HepG2 (cell line): ENCODE results near the gene MED28. TPM values are rescaled to one million over a fixed set of nuclear protein-coding genes. Genes with fewer than 3 reads are reported as not detected.
"Not testable (repeated sequence)": the region's sequence is repeated elsewhere in the genome, so short reads cannot be mapped to it uniquely, and the experiment has no call there.

Source experiments
- ATAC-seq: fragments of 200-7000 bp; cut with Tn5 transposase; 3 replicates; pipeline ENCODE4 v1.9.1; 2020; ENCODE audit warnings: mild to moderate bottlenecking, moderate library complexity
- BruUV-seq: library from RNA; stranded (reverse); fragments of 400-500 nt; replicated peaks from 2 replicates; lab custom pipeline; 2021; lab: Mats Ljungman, UMichigan
- CTCF ChIA-PET: fragments of 300-600 bp; formaldehyde crosslinking; extraction: SDS; loops from one replicate; lab custom pipeline; 2021; ENCODE audit warnings: low total read pairs, inconsistent platforms, low intra/inter-chr PET ratio; lab: Yijun Ruan, JAX
- POLR2A ChIA-PET: fragments of 350-600 bp; sonication (Branson Sonifier 250); formaldehyde crosslinking; loops from one replicate; lab custom pipeline; 2020; ENCODE audit warnings: antibody characterized with exemption, inconsistent platforms; lab: Yijun Ruan, JAX
- DNase-seq: peaks from one replicate; pipeline ENCODE4 v3.0.0-alpha.2; 2015; ENCODE audit warnings: low spot score
- FAIRE-seq: peaks from 3 replicates; lab custom pipeline; 2011; peaks lifted over from hg19 to GRCh38; lab: Jason Lieb, UNC
- H2AFZ ChIP-seq: one replicate; pipeline ENCODE4 v1.6.1; 2011; ENCODE audit warnings: low read length, inconsistent platforms
- H3K27ac ChIP-seq: fragments of 300-600 bp; 3 replicates; pipeline ENCODE4 v1.8.0; 2011; ENCODE audit warnings: mixed run types, mild to moderate bottlenecking, mixed read lengths, low read length, inconsistent platforms; ENCODE audit not compliant: insufficient read depth; ENCODE audit errors: extremely low read length
- H3K27me3 ChIP-seq, 2 experiments: fragments of 200-600 bp in 1 of 2; 2 replicates in 1 of 2; 3 replicates in 1 of 2; pipeline versions ENCODE4 v1.6.0 to v1.8.0; 2011; ENCODE audit warnings: low read length in 2 of 2, mild to moderate bottlenecking in 2 of 2, moderate library complexity in 2 of 2, inconsistent platforms in 1 of 2; ENCODE audit not compliant: insufficient read depth in 2 of 2, control insufficient read depth in 1 of 2
- H3K36me3 ChIP-seq, 2 experiments: fragments of 200-600 bp in 1 of 2; replicated peaks in 1 of 2; 2 replicates in 1 of 2; 3 replicates in 1 of 2; pipeline versions ENCODE4 v1.5.1 to v1.8.0; 2011; ENCODE audit warnings: low read length in 2 of 2, inconsistent platforms in 1 of 2; ENCODE audit not compliant: insufficient read depth in 2 of 2, control insufficient read depth in 1 of 2
- H3K4me1 ChIP-seq: 2 replicates; pipeline ENCODE4 v1.5.1; 2012; ENCODE audit warnings: low read length, inconsistent platforms; ENCODE audit not compliant: insufficient read depth
- H3K4me2 ChIP-seq: 2 replicates; pipeline ENCODE4 v1.6.0; 2011; ENCODE audit warnings: low read depth, low read length, inconsistent platforms
- H3K4me3 ChIP-seq, 3 experiments: fragments of 200-600 bp in 1 of 3; sonication (generic), shearing (Covaris generic) in 1 of 3; replicated peaks in 1 of 3; 2 replicates each; pipeline ENCODE4 v1.5.1; 2011 to 2016; ENCODE audit warnings: low read length in 3 of 3, inconsistent platforms in 2 of 3, low read depth in 2 of 3, mild to moderate bottlenecking in 2 of 3, control low read depth in 1 of 3, mixed read lengths in 1 of 3; ENCODE audit not compliant: insufficient read depth in 1 of 3
- H3K79me2 ChIP-seq: one replicate; pipeline ENCODE4 v1.6.1; 2011; ENCODE audit warnings: low read length, inconsistent platforms; ENCODE audit not compliant: insufficient read depth
- H3K9ac ChIP-seq: 2 replicates; pipeline ENCODE4 v1.6.0; 2011; ENCODE audit warnings: mild to moderate bottlenecking, low read depth, low read length, inconsistent platforms; ENCODE audit not compliant: insufficient read depth
- H3K9me3 ChIP-seq: 2 replicates; pipeline ENCODE4 v1.5.1; 2012; ENCODE audit warnings: mild to moderate bottlenecking, low read length
- H4K20me1 ChIP-seq: 2 replicates; pipeline ENCODE4 v1.6.0; 2011; ENCODE audit warnings: inconsistent platforms, mild to moderate bottlenecking, low read length, moderate library complexity; ENCODE audit not compliant: insufficient read depth
- JDP2 ChIP-seq: sonication (generic); formaldehyde crosslinking; IDR thresholded peaks from 2 replicates; pipeline ENCODE4 v1.8.1; 2022; ENCODE audit warnings: missing genetic modification reagents, borderline replicate concordance
- MYNN ChIP-seq: sonication (generic); formaldehyde crosslinking; IDR thresholded peaks from 2 replicates; pipeline ENCODE4 v1.4.0; 2020; ENCODE audit warnings: mild to moderate bottlenecking, low read depth, missing genetic modification reagents
- PAXIP1 ChIP-seq: sonication (generic); formaldehyde crosslinking; conservative IDR thresholded peaks from 2 replicates; pipeline ENCODE4 v1.4.0; 2020; ENCODE audit warnings: mild to moderate bottlenecking, missing genetic modification reagents, moderate library complexity
- PCBP2 ChIP-seq: fragments of 200-400 bp; formaldehyde crosslinking; optimal IDR thresholded peaks from 2 replicates; pipeline ENCODE3; 2018; ENCODE audit warnings: low read length, low read depth; ENCODE audit not compliant: poor library complexity, severe bottlenecking
- ZBTB3 ChIP-seq: sonication (generic); formaldehyde crosslinking; IDR thresholded peaks from 2 replicates; pipeline ENCODE4 v1.4.0; 2020; ENCODE audit warnings: low read depth, mild to moderate bottlenecking, moderate library complexity, missing genetic modification reagents, borderline replicate concordance
- ZNF44 ChIP-seq: sonication (generic); formaldehyde crosslinking; IDR thresholded peaks from 2 replicates; pipeline ENCODE4 v1.5.1; 2020; ENCODE audit warnings: mild to moderate bottlenecking, missing genetic modification reagents
- ZNF740 ChIP-seq: sonication (generic); formaldehyde crosslinking; IDR thresholded peaks from 2 replicates; pipeline ENCODE4 v1.4.0; 2020; ENCODE audit warnings: missing genetic modification reagents
- WGBS: methylation state at CpG from one replicate; pipeline ENCODE4 v1.1.6; 2017; ENCODE audit warnings: low lambda C conversion rate; 5-methylcytosine and 5-hydroxymethylcytosine counted together
- in situ Hi-C: cut with HindIII; loops from 2 replicates; pipeline ENCODE4 v1.10.0; 2017; ENCODE audit warnings: low pct_unique_long_range_greater_than_20kb; ENCODE audit not compliant: extremely low pct_ligation_motif_present
- intact Hi-C: fragments of 100-400 bp; cut with micrococcal nuclease; formaldehyde crosslinking; loops from one replicate; pipeline ENCODE4 v1.10.0; 2022; ENCODE audit not compliant: unreplicated experiment
- polyA plus RNA-seq, 8 experiments: library from polyadenylated mRNA; depleted of rRNA in 3 of 8; stranded (reverse) in 7 of 8; unstranded in 1 of 8; fragments of >200 nt; fragmentation: Illumina TruSeq in 4 of 8; extraction: Trizol in 4 of 8; gene quantifications; 2 replicates each; pipeline versions ENCODE4 v1.2.1 to v1.2.3, GENCODE V29; 2011 to 2016; ENCODE audit warnings: low read depth in 4 of 8, missing spikeins in 1 of 8, mixed read lengths in 1 of 8; ENCODE audit not compliant: insufficient read depth in 1 of 8
- total RNA-seq, 5 experiments: library from RNA; depleted of rRNA; stranded (reverse); fragments of >200 nt; fragmentation: Illumina TruSeq; extraction: Trizol; gene quantifications; 2 replicates each; pipeline ENCODE4 v1.2.3, GENCODE V29; 2016; ENCODE audit warnings: low read depth in 1 of 5

The MED28 gene
- total and polyA plus RNA-seq, 2 of the 13 experiments (the other 11 are each of a cell fraction or from before 2014, with no cell fraction given), result 41.3 to 65.7 TPM

- no peak for TF ChIP-seq PCBP2
These were observed 40.2 kb upstream of the MED28 start (continued) for GRCh38 chr4:17574206-17574605.

- CTCF ChIA-PET, H2AFZ ChIP-seq, H3K9me3 ChIP-seq, H3K9ac ChIP-seq, H4K20me1 ChIP-seq, BruUV-seq, POLR2A ChIA-PET, in situ Hi-C loops, ATAC-seq, H3K4me2 ChIP-seq, H3K27me3 ChIP-seq, H3K27ac ChIP-seq, H3K4me3 ChIP-seq, DNase-seq, intact Hi-C loops, FAIRE-seq, H3K36me3 ChIP-seq: not testable (repeated sequence)
- WGBS, result 98% methylated on average over 12 of the region's 12 CpGs
- H3K79me2 ChIP-seq, result peaks cover 26% of the 10 kb centered on the region
- peaks cover 65% of the 10 kb centered on the region for H3K4me1 ChIP-seq
These were observed 39.3 kb upstream of the MED28 start for GRCh38 chr4:17575177-17575576.

- Histone ChIP-seq H3K4me1 (peaks cover 63% of the 10 kb centered on the region), H2AFZ (no peak within 1 kb of the TSS), H3K27ac (peak within 1 kb of the TSS; percentile 75), H3K4me2 (peak within 1 kb of the TSS; percentile 85), H3K9ac (peak within 1 kb of the TSS; percentile 87), H3K36me3 (peaks cover 3 to 26% of the 10 kb centered on the region in 2 experiments), H3K27me3 (no peaks in the 10 kb centered on the region; a peak in 1 of 5 replicates), H3K4me3 (peak within 1 kb of the TSS; percentile 87 to 91 (median 91)), H4K20me1 (no peaks in the 10 kb centered on the region), H3K9me3 (no peaks in the 10 kb centered on the region), H3K79me2 (peaks cover 28% of the 10 kb centered on the region)
- WGBS, result under 1% methylated on average over 16 of the region's 91 CpGs
- POLR2A ChIA-PET, result interaction anchor here (0.8 to 2.7 kb wide), 9 partner anchors 10 to 42 kb away, joined by 3 to 49 read pairs (median 6); partner anchors contain the start of gene MED28
- peak; percentile 90 for DNase-seq
- peak; percentile 68 for FAIRE-seq
- intact Hi-C loops (loop anchor here (1.0 to 2.0 kb wide), 3 partner anchors 18 to 38 kb away; partner anchors contain the start of gene MED28), in situ Hi-C loops (no loop called here)
- ATAC-seq, result peak; percentile 94
- CTCF ChIA-PET, result interaction anchor here (1.5 kb wide), 1 partner anchor 28 kb away, joined by 5 read pairs; no protein-coding TSS in a partner anchor
- BruUV-seq, result no TSS peak
- TF ChIP-seq ZBTB3 (no peak), MYNN (no peak), JDP2 (CRISPR knock-in tag) (no peak), ZNF44 (CRISPR knock-in tag) (no peak), ZNF740 (CRISPR knock-in tag) (no peak), PAXIP1 (CRISPR knock-in tag) (peak; percentile 39; the same call in 1 of the 2 replicates)
These were observed 37.3 kb upstream of the MED28 start, which contains the start of gene LAP3 for GRCh38 chr4:17576932-17577664. LAP3 (plus strand) TSS chr4:17577198; CDS start chr4:17577466, 268 bp downstream.
